ENCODE results near the gene TMEM163. TPM values are rescaled to one million over a fixed set of nuclear protein-coding genes. Genes with fewer than 3 reads are reported as not detected.

Gene TMEM163
- polyA plus RNA-seq, 3 donors, result 0.01 TPM; not detected in 2

- Mint-ChIP-seq H3K27ac (peak overlapping the region in 1 of 7 donors; percentile 24), H3K4me1 (peaks cover 2% of the 10 kb centered on the region), H3K36me3 (peaks cover 47 to 52% of the 10 kb centered on the region in 2 donors), H3K4me3 (no peak overlapping the region), H3K9me3 (no peaks in the 10 kb centered on the region), H3K27me3 (ENCODE audit: low read depth in 3 of 3) (no peaks in the 10 kb centered on the region)
- H3K9ac ChIP-seq (ENCODE audit: insufficient read depth, low read length, poor library complexity, severe bottlenecking), result no peak overlapping the region
- no peaks in the 10 kb centered on the region for H3K27me3 ChIP-seq (ENCODE audit: control insufficient read depth in 2 of 2, insufficient read depth in 2 of 2, low read length in 2 of 2)
- H3K4me1 ChIP-seq (ENCODE audit: control insufficient read depth in 1 of 2, insufficient read depth in 2 of 2, low read length in 2 of 2), result no peaks in the 10 kb centered on the region
- H4K20me1 ChIP-seq (ENCODE audit: insufficient read depth, low read length), result no peaks in the 10 kb centered on the region
- no peak overlapping the region for H3K4me2 ChIP-seq (replicated peaks; ENCODE audit: extremely low read depth, low read length, poor library complexity, severe bottlenecking)
- intact Hi-C loops (cut with micrococcal nuclease), result no loop called here
- WGBS (ENCODE audit: insufficient coverage), result 90% methylated on average over 4 of the region's 7 CpGs
- no peaks in the 10 kb centered on the region for H3K79me2 ChIP-seq (ENCODE audit: insufficient read depth, low read length)
- no peak overlapping the region for H3K27ac ChIP-seq (ENCODE audit: low read depth in 1 of 2, low read length in 2 of 2)
- no peak for DNase-seq
- H3K9me3 ChIP-seq (replicated peaks in 1 of 2; ENCODE audit: control insufficient read depth in 1 of 2, insufficient read depth in 1 of 2, low read length in 2 of 2), result no peaks in the 10 kb centered on the region
- no peak for TF ChIP-seq CTCF (IDR thresholded peaks at IDR 0.05)
- no peak overlapping the region for H3K4me3 ChIP-seq (replicated peaks in 1 of 3; ENCODE audit: low read depth in 2 of 3, low read length in 3 of 3)
- peaks cover 6 to 58% of the 10 kb centered on the region in 2 donors for H3K36me3 ChIP-seq (replicated peaks in 1 of 2; ENCODE audit: control insufficient read depth in 1 of 2, insufficient read depth in 2 of 2, low read length in 2 of 2)
- H2AFZ ChIP-seq (ENCODE audit: insufficient read depth, low read depth, low read length, poor library complexity, severe bottlenecking), result no peak overlapping the region
Observed at GRCh38 chr2:134421556-134422328, 297.1 kb downstream of the TMEM163 start.

- intact Hi-C loops (cut with micrococcal nuclease), result no loop called here
- Histone ChIP-seq H3K4me3 (replicated peaks in 1 of 3; ENCODE audit: low read depth in 2 of 3, low read length in 3 of 3) (no peak overlapping the region), H3K4me1 (ENCODE audit: control insufficient read depth in 1 of 2, insufficient read depth in 2 of 2, low read length in 2 of 2) (no peaks in the 10 kb centered on the region), H3K79me2 (ENCODE audit: insufficient read depth, low read length) (no peaks in the 10 kb centered on the region), H3K4me2 (replicated peaks; ENCODE audit: extremely low read depth, low read length, poor library complexity, severe bottlenecking) (no peak overlapping the region), H3K9ac (ENCODE audit: insufficient read depth, low read length, poor library complexity, severe bottlenecking) (no peak overlapping the region), H3K36me3 (replicated peaks in 1 of 2; ENCODE audit: control insufficient read depth in 1 of 2, insufficient read depth in 2 of 2, low read length in 2 of 2) (peaks cover 6 to 57% of the 10 kb centered on the region in 2 donors), H4K20me1 (ENCODE audit: insufficient read depth, low read length) (no peaks in the 10 kb centered on the region), H3K27ac (ENCODE audit: low read depth in 1 of 2, low read length in 2 of 2) (no peak overlapping the region), H2AFZ (ENCODE audit: insufficient read depth, low read depth, low read length, poor library complexity, severe bottlenecking) (no peak overlapping the region), H3K27me3 (ENCODE audit: control insufficient read depth in 2 of 2, insufficient read depth in 2 of 2, low read length in 2 of 2) (no peaks in the 10 kb centered on the region), H3K9me3 (replicated peaks in 1 of 2; ENCODE audit: control insufficient read depth in 1 of 2, insufficient read depth in 1 of 2, low read length in 2 of 2) (no peaks in the 10 kb centered on the region)
- no peak for TF ChIP-seq CTCF (IDR thresholded peaks at IDR 0.05)
- DNase-seq, result no peak
- Mint-ChIP-seq H3K36me3 (peaks cover 52 to 53% of the 10 kb centered on the region in 2 donors), H3K27me3 (ENCODE audit: low read depth in 3 of 3) (no peaks in the 10 kb centered on the region), H3K27ac (no peak overlapping the region), H3K9me3 (no peaks in the 10 kb centered on the region), H3K4me3 (no peak overlapping the region), H3K4me1 (peaks cover 2% of the 10 kb centered on the region)
- 100% methylated on average over 1 of the region's 3 CpGs for WGBS (ENCODE audit: insufficient coverage)
Observed at GRCh38 chr2:134420920-134421319, 297.9 kb downstream of the TMEM163 start.
